HG03139 (cell line): ENCODE data around the gene PLCG2.
"Not testable (repeated sequence)": the region's sequence is repeated elsewhere in the genome, so short reads cannot be mapped to it uniquely, and the experiment has no call there.

ENCODE experiments used
- ATAC-seq: cut with Tn5 transposase; IDR thresholded peaks from one replicate; pipeline ENCODE4 v1.9.1; 2021; ENCODE audit not compliant: unreplicated experiment

PLCG2 gene

GRCh38 chr16:81932668-81933067 is 153.6 kb downstream of the PLCG2 start:
- no peak for ATAC-seq

DNA sequence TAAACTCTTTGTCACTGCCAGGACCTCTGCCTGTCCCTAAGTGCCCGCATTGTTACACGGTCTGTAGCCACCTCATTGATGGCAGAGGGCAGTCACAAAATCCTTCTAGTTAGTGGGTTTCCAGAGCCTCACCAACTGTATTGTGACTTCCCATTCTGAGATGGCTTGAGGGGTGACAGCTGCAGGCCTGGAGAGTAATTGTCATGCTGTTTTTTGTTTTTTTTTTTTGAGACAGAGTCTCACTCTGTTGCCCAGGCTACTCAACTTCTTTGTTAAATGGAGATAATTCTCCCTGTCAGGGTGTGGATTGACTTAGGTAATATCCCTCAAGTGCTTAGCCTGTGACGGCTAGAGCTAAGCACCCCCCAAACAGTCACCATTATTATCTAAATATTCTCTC is 154.3 kb downstream of the PLCG2 start:
- ATAC-seq, result no peak

- ATAC-seq, result not testable (repeated sequence)
These were observed 155.6 kb downstream of the PLCG2 start for GRCh38 chr16:81934711-81935110.

DNA sequence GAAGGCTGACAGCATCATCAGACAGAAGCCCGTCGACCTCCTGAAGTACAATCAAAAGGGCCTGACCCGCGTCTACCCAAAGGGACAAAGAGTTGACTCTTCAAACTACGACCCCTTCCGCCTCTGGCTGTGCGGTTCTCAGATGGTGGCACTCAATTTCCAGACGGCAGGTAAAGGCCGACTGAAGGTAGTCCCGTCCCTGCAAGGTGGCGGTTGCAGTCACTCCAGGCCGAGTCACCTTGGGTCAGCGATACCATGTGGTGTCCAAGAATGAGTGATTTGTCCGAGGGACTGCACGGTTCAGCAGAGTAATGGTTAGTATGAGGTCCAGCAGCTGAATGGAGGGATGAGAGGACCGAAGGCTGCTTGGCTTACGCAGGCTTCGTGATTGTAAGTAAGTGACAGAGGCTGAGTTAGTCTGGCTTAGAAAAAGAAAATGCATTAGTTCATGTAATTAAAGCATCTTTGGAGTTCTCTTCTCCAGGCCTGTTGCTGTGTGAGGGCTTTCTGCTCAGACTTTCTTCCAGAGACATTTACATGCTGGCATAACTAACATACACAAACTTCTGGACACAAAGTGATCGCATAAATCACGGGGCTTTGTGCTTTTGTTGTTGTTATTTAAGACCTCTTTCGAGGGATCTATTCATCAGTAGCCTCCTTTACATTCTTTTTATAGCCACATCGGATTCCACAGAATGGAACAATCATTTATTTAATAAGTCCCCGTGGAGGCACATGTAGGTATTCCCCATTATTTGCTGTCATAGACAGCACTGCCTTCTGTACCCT is 157.3 kb downstream of the PLCG2 start:
- no peak for ATAC-seq

GRCh38 chr16:81937305-81938038 is 158.4 kb downstream of the PLCG2 start:
- no peak for ATAC-seq

GRCh38 chr16:81938326-81939163 is 159.5 kb downstream of the PLCG2 start:
- ATAC-seq, result no peak

- no peak for ATAC-seq
These were observed 160.3 kb downstream of the PLCG2 start for GRCh38 chr16:81939164-81940056.

- no peak for ATAC-seq
These were observed 161.9 kb downstream of the PLCG2 start for GRCh38 chr16:81940781-81941560.

DNA sequence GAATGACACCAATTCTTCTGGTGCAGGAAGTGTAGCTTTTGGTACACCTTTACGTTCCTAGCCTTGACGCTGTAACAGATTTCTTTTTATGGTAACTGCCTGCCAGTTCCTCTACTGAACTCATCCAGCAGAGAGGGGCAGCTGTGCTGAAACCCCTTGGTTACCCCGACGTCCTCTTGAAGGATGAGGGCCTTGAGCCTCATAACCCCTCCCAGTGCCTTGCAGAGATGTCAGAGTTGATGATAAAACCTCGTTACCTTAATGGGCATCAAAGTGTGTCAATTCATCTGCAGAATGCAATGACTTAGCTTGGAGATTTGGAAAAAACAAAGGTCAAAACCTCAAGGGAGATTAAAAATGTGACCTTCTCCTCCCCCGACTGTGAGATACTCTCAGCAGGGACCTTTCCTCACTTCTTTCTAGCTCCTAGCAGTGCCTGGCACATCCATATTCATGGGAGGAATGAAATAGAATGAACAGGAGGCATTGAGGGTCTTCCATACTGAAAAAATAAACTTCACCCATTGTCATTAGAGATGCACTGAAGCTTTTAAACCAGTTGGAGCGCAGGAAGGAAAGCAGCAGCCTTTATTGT is 163.0 kb downstream of the PLCG2 start:
- ATAC-seq, result no peak

- no peak for ATAC-seq
These were observed 166.6 kb downstream of the PLCG2 start for GRCh38 chr16:81945665-81946064.

GRCh38 chr16:81946206-81946605 is 167.1 kb downstream of the PLCG2 start:
- no peak for ATAC-seq

DNA sequence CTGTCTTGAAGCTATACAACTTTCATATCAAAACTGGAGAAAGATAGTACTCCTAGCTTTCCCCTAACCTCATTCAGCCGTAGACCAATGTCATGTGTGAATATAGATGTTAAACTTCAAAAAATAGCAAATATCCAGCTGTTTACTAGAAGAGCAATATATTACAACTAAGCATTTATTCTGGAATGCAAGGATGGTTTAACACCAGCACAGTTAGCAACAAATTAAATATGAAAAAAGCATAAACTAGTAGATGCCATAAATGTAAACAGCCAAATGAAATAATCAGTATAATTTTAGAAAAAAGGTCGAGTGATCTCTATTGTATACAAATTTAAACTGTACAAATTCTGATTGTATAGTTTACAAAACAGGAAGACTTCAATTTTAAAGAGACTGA is 172.5 kb downstream of the PLCG2 start:
- ATAC-seq, result no peak

DNA sequence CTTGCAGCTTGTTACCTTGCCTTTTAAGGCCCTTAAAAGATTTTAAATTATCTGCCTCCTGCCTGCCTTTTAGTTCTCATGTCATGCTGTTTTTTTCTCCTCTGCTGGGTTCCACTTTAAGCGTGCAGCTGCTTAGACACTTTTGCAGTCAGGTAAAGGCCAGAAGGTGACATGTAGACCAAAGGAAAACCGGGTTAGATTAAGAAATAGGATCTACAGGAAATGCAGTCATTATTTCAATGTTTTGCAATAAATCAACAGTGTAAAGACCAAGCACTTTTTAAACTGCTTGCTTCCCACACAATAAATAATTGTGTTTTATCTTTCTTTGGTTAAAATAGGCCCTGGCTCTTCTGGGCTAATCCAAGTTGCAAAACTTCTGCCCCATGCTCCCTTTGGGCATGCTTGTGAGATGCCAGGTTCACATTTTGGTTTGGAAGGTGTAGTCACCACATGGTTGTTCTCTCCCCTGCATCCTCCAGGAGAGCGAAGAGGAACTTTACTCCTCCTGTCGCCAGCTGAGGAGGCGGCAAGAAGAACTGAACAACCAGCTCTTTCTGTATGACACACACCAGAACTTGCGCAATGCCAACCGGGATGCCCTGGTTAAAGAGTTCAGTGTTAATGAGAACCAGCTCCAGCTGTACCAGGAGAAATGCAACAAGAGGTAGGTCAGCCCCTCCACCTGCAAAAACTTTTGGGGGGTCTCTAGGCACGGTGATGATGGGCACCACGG is 177.3 kb downstream of the PLCG2 start:
- ATAC-seq, result no peak

DNA sequence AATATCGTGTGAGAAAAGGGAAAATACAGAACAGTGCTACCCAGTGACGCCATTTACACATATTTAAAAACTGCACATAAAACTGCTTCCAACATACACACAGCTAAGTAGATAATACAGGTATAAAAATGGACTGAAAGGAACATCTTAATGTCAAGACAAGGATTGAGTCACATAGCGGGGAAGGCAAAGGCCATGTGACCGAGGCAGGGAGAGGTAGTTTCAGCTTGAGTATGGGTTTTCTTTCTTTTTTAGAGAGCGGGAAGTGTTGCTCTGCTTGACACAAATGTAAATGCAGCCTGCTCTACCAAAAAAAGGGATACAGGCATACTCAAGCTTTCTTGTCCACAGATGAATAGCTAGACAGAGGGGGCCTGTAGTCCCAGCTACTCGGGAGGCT is 185.7 kb downstream of the PLCG2 start:
- no peak for ATAC-seq

- no peak for ATAC-seq
These were observed 188.3 kb downstream of the PLCG2 start for GRCh38 chr16:81967358-81967757.

- no peak for ATAC-seq
These were observed 192.8 kb downstream of the PLCG2 start for GRCh38 chr16:81971853-81972252.

DNA sequence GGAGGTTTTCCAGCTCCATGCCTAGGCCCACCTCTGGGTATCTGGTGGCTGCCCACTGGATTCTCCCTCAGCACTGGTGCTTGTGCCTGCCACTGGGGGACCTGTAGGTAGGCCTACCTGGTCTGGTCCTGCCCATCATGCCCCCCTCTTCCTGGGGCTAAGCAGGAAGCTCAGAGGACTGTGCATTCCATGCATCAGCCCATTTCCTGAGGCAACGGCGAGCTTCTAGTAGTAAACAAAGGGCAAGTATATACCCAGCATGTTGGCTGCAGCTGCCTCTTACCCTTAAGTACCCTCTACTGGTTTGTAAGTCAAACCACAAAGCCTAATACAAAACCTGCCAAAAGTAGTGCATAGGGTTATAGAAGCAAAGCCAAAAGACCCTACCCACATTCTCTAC is 194.6 kb downstream of the PLCG2 start:
- no peak for ATAC-seq

- no peak for ATAC-seq
These were observed 196.5 kb downstream of the PLCG2 start for GRCh38 chr16:81975637-81976036.
